Skeletal muscle satellite cell (primary cell): ENCODE measurements around the gene SLC30A1.

ENCODE experiments used
- H3K27me3 ChIP-seq: 2 replicates; pipeline ENCODE4 v1.7.0; 2013; ENCODE audit warnings: low read length; ENCODE audit not compliant: control insufficient read depth, insufficient read depth
- H3K36me3 ChIP-seq: 2 replicates; pipeline ENCODE4 v1.7.0; 2013; ENCODE audit warnings: mild to moderate bottlenecking, control low read depth, low read length; ENCODE audit not compliant: insufficient read depth
- H3K4me1 ChIP-seq: 2 replicates; pipeline ENCODE4 v1.7.0; 2013; ENCODE audit warnings: low read length; ENCODE audit not compliant: control insufficient read depth, insufficient read depth
- H3K4me2 ChIP-seq: 2 replicates; pipeline ENCODE4 v1.7.0; 2013; ENCODE audit warnings: mild to moderate bottlenecking, low read length
- H3K4me3 ChIP-seq: 2 replicates; pipeline ENCODE4 v1.7.0; 2013; ENCODE audit warnings: low read length
- H3K9ac ChIP-seq: 2 replicates; pipeline ENCODE4 v1.7.0; 2013; ENCODE audit warnings: mild to moderate bottlenecking, low read depth, low read length, moderate library complexity
- H3K9me3 ChIP-seq: replicated peaks from 2 replicates; pipeline ENCODE4 v1.7.0; 2013; ENCODE audit warnings: mild to moderate bottlenecking, control low read depth, low read length

SLC30A1 gene

GRCh38 chr1:211606332-211606913 lies 27.5 kb upstream of the SLC30A1 start:
- H3K4me2 ChIP-seq: no peak overlapping the region
- H3K4me3 ChIP-seq: no peak overlapping the region
- no peaks in the 10 kb centered on the region for H3K36me3 ChIP-seq
- peaks cover 13% of the 10 kb centered on the region for H3K4me1 ChIP-seq
- H3K27me3 ChIP-seq: no peaks in the 10 kb centered on the region
- no peak overlapping the region for H3K9ac ChIP-seq
- no peaks in the 10 kb centered on the region for H3K9me3 ChIP-seq

- peaks cover 8% of the 10 kb centered on the region for H3K4me1 ChIP-seq
- no peak overlapping the region for H3K4me3 ChIP-seq
- H3K9ac ChIP-seq: no peak overlapping the region
- H3K36me3 ChIP-seq: no peaks in the 10 kb centered on the region
- no peak overlapping the region for H3K4me2 ChIP-seq
- H3K27me3 ChIP-seq: no peaks in the 10 kb centered on the region
- no peaks in the 10 kb centered on the region for H3K9me3 ChIP-seq
Measured at GRCh38 chr1:211605603-211606331, 26.8 kb upstream of the SLC30A1 start.

DNA sequence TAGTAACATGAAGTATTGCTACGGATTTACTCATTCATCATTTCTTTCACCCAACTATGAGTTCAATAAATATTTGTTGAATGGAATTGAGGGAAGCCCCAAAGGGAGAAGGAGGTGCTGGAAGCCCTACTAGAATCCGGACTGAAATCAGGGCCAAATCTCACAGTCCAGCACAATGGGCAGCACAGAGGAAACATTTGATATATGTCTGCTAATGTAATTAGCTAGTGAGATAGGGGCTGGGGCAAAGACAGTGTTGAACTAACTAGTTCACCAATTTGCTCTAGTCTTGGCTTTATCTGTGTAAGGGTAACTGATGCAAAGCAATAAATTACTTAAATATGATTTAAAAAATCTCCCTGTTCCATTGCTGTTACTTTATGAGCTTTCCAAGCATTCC lies 26.1 kb upstream of the SLC30A1 start:
- Histone ChIP-seq H3K36me3 (no peaks in the 10 kb centered on the region), H3K9me3 (no peaks in the 10 kb centered on the region), H3K9ac (no peak overlapping the region), H3K4me3 (no peak overlapping the region), H3K27me3 (no peaks in the 10 kb centered on the region), H3K4me2 (no peak overlapping the region), H3K4me1 (peaks cover 8% of the 10 kb centered on the region)

- no peak overlapping the region for H3K9ac ChIP-seq
- no peak overlapping the region for H3K4me3 ChIP-seq
- H3K36me3 ChIP-seq: no peaks in the 10 kb centered on the region
- no peak overlapping the region for H3K4me2 ChIP-seq
- H3K4me1 ChIP-seq: peaks cover 8% of the 10 kb centered on the region
- no peaks in the 10 kb centered on the region for H3K9me3 ChIP-seq
- no peaks in the 10 kb centered on the region for H3K27me3 ChIP-seq
Measured at GRCh38 chr1:211604548-211604947, 25.6 kb upstream of the SLC30A1 start.

DNA sequence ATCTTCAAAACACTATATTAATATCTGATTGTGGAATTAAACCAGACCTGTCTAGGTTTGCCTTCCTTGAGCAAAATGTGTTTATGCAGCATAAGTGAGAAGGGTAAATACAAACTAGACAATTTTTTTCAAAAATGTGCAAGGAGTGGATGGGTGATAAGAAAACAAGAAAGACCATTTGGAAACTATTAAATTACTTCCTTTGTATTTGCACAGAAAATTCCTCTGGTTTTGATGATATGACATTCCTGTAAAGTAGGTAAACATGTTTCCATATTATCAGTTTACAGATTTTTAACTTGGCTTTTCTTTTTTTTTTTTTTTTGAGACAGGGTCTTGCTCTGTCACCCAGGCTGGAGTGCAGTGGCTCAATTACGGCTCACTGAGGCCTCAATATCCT lies 24.8 kb upstream of the SLC30A1 start:
- peaks cover 8% of the 10 kb centered on the region for H3K4me1 ChIP-seq
- no peaks in the 10 kb centered on the region for H3K9me3 ChIP-seq
- no peaks in the 10 kb centered on the region for H3K27me3 ChIP-seq
- no peak overlapping the region for H3K9ac ChIP-seq
- H3K4me2 ChIP-seq: no peak overlapping the region
- H3K4me3 ChIP-seq: no peak overlapping the region
- H3K36me3 ChIP-seq: no peaks in the 10 kb centered on the region

DNA sequence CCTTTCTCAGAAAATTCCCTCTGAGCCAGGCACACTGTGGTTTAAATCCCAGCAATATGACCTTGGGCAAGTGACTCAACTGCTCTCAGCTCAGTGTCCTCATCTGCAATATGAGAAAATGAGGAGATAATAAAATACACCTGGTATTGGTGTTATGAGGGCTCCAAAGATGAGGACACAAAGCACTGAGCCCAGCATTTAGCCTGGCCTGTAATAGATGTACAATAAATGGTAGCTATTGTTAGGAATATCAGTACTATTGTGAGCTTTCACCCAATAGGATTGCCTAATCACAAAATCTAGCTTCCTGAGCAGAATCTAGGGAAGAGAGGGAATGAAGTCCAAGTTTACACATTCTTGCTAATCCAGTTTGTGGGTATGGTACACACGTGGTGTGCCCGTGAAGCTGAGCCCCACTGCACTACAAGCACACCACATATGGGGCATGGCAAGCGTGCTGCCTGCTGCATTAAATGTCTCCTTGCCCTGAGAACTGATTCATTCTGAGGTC lies 24.3 kb upstream of the SLC30A1 start:
- H3K27me3 ChIP-seq: no peaks in the 10 kb centered on the region
- peaks cover 8% of the 10 kb centered on the region for H3K4me1 ChIP-seq
- H3K36me3 ChIP-seq: no peaks in the 10 kb centered on the region
- no peaks in the 10 kb centered on the region for H3K9me3 ChIP-seq
- no peak overlapping the region for H3K9ac ChIP-seq
- no peak overlapping the region for H3K4me2 ChIP-seq
- H3K4me3 ChIP-seq: no peak overlapping the region

- Histone ChIP-seq H3K4me3 (no peak overlapping the region), H3K9me3 (no peaks in the 10 kb centered on the region), H3K36me3 (no peaks in the 10 kb centered on the region), H3K27me3 (no peaks in the 10 kb centered on the region), H3K9ac (no peak overlapping the region), H3K4me2 (no peak overlapping the region), H3K4me1 (peaks cover 8% of the 10 kb centered on the region)
Measured at GRCh38 chr1:211601982-211602670, 23.2 kb upstream of the SLC30A1 start.

- Histone ChIP-seq H3K4me1 (peaks cover 8% of the 10 kb centered on the region), H3K27me3 (no peaks in the 10 kb centered on the region)
Measured at GRCh38 chr1:211601159-211601558, 22.2 kb upstream of the SLC30A1 start.

DNA sequence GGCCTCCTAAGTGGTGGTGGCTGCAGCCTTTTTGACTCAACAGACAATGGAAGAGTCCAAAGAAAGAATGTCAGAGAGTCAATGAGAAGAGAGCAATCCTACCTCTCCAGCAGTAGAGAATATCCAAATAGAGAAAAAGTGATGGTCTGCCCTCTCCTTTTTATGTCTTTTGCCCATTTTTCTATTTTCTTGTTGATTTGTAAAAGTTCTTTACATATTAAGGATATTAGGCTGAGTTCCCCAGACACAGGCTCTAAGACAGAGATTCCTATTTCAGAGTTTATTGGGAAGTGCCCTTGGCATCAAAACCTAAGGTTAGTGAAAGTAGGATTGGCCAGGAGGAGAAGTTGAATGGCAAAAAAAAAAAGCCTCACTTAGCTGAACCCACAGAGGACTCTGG lies 20.3 kb upstream of the SLC30A1 start:
- H3K27me3 ChIP-seq: no peaks in the 10 kb centered on the region
- H3K4me3 ChIP-seq: no peak overlapping the region
- H3K9me3 ChIP-seq: no peaks in the 10 kb centered on the region
- H3K9ac ChIP-seq: no peak overlapping the region
- H3K36me3 ChIP-seq: no peaks in the 10 kb centered on the region
- H3K4me1 ChIP-seq: peaks cover 8% of the 10 kb centered on the region
- H3K4me2 ChIP-seq: no peak overlapping the region

More at GRCh38 chr1:211601159-211601558, 22.2 kb upstream of the SLC30A1 start:
- Histone ChIP-seq H3K9ac (no peak overlapping the region), H3K36me3 (no peaks in the 10 kb centered on the region), H3K9me3 (no peaks in the 10 kb centered on the region), H3K4me3 (no peak overlapping the region), H3K4me2 (no peak overlapping the region)

DNA sequence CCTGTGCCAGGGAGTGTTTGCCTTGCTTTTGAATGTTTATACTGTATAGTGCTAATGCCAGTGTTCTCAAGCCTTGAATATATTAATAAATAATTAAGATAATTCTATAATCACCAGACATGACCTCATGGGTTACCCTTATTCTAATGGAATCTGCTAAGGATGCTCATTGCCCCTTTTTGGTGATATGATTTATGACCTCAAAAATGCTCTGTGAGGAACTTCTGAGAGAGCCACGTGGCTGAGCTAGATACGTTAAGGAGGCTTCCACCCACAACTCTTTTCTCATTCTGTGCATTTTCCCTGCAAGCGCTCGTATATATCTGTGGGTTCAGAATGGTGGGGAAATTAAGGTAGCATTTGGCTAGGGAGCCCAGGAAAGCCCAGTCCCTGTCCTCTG lies 19.6 kb upstream of the SLC30A1 start:
- H3K27me3 ChIP-seq: no peaks in the 10 kb centered on the region
- no peaks in the 10 kb centered on the region for H3K36me3 ChIP-seq
- H3K4me2 ChIP-seq: no peak overlapping the region
- no peak overlapping the region for H3K9ac ChIP-seq
- no peak overlapping the region for H3K4me3 ChIP-seq
- H3K4me1 ChIP-seq: peaks cover 6% of the 10 kb centered on the region
- H3K9me3 ChIP-seq: no peaks in the 10 kb centered on the region

DNA sequence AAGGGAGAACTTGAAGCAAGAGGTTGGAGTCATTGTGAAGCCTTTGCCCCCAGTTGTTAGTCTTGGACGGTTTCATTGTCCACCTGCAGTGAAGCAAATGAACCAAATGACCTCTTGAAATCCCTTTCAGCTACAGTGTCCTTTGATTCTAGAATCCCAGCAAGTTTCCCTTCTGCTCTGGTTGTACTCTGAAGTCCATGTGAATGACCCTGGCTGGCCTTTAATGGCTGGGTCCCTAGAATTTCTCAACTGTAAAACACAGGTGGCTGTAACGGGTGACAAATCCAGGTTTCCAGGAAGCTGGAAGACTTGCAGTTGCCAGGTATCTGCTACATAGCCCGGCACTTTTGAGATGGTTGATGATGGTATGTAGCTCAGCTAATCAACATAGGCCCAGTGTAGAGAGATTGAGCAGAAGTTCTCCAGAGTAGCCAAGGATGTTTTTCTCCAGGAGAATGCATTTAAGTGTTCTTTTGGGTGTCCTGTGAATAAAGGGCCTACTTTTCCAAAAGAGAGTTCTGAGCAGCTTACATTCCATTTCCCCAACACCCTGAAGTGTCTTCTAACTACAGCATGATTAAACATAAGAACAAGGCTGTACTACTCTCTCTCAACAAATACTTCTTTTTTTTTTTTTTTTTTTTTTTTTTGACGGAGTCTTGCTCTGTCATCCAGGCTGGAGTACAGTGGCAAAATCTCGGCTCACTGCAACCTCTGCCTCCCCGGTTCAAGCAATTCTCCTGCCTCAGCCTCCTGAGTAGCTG lies 17.6 kb upstream of the SLC30A1 start:
- Histone ChIP-seq H3K36me3 (no peaks in the 10 kb centered on the region), H3K4me3 (no peak overlapping the region), H3K9me3 (no peaks in the 10 kb centered on the region), H3K27me3 (no peaks in the 10 kb centered on the region), H3K9ac (no peak overlapping the region), H3K4me1 (peaks cover 11% of the 10 kb centered on the region), H3K4me2 (no peak overlapping the region)
